Upper lobe of left lung (tissue), 6 donors: ENCODE measurements around the gene BRIP1. TPM values are rescaled to one million over a fixed set of nuclear protein-coding genes. Genes with fewer than 3 reads are reported as not detected.
"Not testable (repeated sequence)": the region's sequence is repeated elsewhere in the genome, so short reads cannot be mapped to it uniquely, and the experiment has no call there.

Source experiments
- ATAC-seq, 2 donors: fragments of 200-7000 bp; cut with Tn5 transposase; one replicate each; pipeline ENCODE4 v1.9.1; 2022; ENCODE audit warnings: mild to moderate bottlenecking in 2 of 2, moderate library complexity in 2 of 2; ENCODE audit not compliant: low FRiP score in 2 of 2
- DNase-seq, 2 donors: peaks; one replicate each; pipeline ENCODE4 v3.0.0-alpha.2; 2019 to 2020
- H3K27ac ChIP-seq, 4 donors: fragments of 200-600 bp; sonication (generic); one replicate each; pipeline ENCODE4 v1.5.1; 2016 to 2019
- H3K27me3 ChIP-seq, 4 donors: fragments of 200-600 bp; sonication (generic); one replicate each; pipeline ENCODE4 v1.5.1; 2017 to 2019
- H3K36me3 ChIP-seq, 4 donors: fragments of 200-600 bp; sonication (generic); one replicate each; pipeline ENCODE4 v1.5.1; 2016 to 2019
- H3K4me1 ChIP-seq, 4 donors: fragments of 200-600 bp; sonication (generic); one replicate each; pipeline ENCODE4 v1.5.1; 2018 to 2019
- H3K4me3 ChIP-seq, 4 donors: fragments of 200-600 bp; sonication (generic); one replicate each; pipeline ENCODE4 v1.5.1; 2017 to 2019; ENCODE audit warnings: mild to moderate bottlenecking in 2 of 4, moderate library complexity in 1 of 4
- H3K9me3 ChIP-seq, 4 donors: fragments of 200-600 bp; sonication (generic); one replicate each; pipeline ENCODE4 v1.5.1; 2018 to 2019
- EP300 ChIP-seq, 4 donors: sonication (generic); formaldehyde crosslinking; IDR thresholded peaks; one replicate each; pipeline ENCODE4 v1.5.1; 2017; ENCODE audit warnings: antibody characterized with exemption in 4 of 4, control low read depth in 2 of 4
- POLR2A ChIP-seq, 4 donors: fragments of 450-650 bp; IDR thresholded peaks; one replicate each; pipeline ENCODE4 v1.5.1; 2016 to 2017; ENCODE audit warnings: antibody characterized with exemption in 4 of 4, mild to moderate bottlenecking in 2 of 4
- POLR2AphosphoS5 ChIP-seq, 2 donors: sonication (generic); formaldehyde crosslinking; IDR thresholded peaks; one replicate each; pipeline ENCODE4 v1.5.1; 2017; ENCODE audit warnings: antibody characterized with exemption in 2 of 2
- WGBS, 2 donors: methylation state at CpG; one replicate each; pipeline ENCODE4 v1.1.5; 2017 to 2018; 5-methylcytosine and 5-hydroxymethylcytosine counted together
- total RNA-seq, 6 donors: library from RNA; depleted of rRNA in 4 of 6; stranded (reverse); fragments of >200 nt in 4 of 6; gene quantifications; one replicate each; pipeline versions ENCODE4 v1.1.0 to v1.2.1, GENCODE V29; 2016 to 2021
- TF ChIP-seq, protein P1 (sequence below), 6 experiments: fragments of 450-650 bp in 4 of 6; fragments of 200-600 bp in 2 of 6; sonication (generic) in 2 of 6; IDR thresholded peaks; one replicate each; pipeline ENCODE4 v1.5.1; 2016 to 2019; ENCODE audit warnings: antibody characterized with exemption in 6 of 6
- donor health status: DM: no; HTN: no; CAD: no; lungs with moderate emphysema.
- donor health status: DM: no; HTN: yes; CAD: no; lungs with severe emphysema.

BRIP1 gene
- total RNA-seq, 6 donors from 2014 or later: 0.55 to 2.5 (median 0.85) TPM

DNA sequence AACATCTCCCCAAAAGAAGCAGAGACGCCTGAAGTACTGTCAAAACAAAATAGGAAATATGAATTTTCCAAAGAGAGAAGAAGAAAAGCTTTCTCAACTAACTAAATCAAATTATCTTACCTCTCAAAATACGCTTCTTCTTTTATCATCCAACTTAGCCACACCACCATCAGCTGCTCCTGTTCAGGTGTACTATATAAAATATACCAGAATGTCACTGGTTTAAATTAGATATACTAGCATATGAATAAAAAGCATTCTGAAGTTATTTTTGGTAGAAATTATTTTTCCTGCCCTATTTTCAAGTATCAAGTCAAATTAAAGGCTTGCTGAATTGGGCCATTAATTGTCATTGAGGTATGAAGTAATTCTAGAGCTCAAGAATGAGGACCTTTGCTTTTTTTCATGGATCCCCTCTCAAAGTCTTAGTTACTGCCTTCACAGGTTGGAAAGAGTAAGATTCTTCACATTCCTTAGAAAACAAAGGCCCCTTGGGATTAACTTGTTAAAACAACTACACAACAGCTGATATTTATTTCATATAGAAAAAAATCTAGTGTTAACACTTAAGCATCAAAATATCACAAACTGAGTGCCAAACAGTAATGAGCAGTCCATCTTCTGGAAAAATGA lies 34.3 kb upstream of the BRIP1 start:
- peaks cover 3 to 56% (median 20%) of the 10 kb centered on the region in 4 donors for H3K36me3 ChIP-seq
- H3K27me3 ChIP-seq: no peaks in the 10 kb centered on the region
- no peaks in the 10 kb centered on the region for H3K9me3 ChIP-seq
- no peak overlapping the region for H3K4me3 ChIP-seq
- ATAC-seq (no peak), DNase-seq (no peak)
- no peaks in the 10 kb centered on the region for H3K4me1 ChIP-seq
- H3K27ac ChIP-seq: no peak overlapping the region
- TF ChIP-seq POLR2AphosphoS5 (IDR thresholded peaks at IDR 0.05) (no peak), POLR2A (IDR thresholded peaks at IDR 0.05) (no peak), EP300 (IDR thresholded peaks at IDR 0.05) (no peak)
- TF ChIP-seq, protein P1, sequence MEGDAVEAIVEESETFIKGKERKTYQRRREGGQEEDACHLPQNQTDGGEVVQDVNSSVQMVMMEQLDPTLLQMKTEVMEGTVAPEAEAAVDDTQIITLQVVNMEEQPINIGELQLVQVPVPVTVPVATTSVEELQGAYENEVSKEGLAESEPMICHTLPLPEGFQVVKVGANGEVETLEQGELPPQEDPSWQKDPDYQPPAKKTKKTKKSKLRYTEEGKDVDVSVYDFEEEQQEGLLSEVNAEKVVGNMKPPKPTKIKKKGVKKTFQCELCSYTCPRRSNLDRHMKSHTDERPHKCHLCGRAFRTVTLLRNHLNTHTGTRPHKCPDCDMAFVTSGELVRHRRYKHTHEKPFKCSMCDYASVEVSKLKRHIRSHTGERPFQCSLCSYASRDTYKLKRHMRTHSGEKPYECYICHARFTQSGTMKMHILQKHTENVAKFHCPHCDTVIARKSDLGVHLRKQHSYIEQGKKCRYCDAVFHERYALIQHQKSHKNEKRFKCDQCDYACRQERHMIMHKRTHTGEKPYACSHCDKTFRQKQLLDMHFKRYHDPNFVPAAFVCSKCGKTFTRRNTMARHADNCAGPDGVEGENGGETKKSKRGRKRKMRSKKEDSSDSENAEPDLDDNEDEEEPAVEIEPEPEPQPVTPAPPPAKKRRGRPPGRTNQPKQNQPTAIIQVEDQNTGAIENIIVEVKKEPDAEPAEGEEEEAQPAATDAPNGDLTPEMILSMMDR (IDR thresholded peaks at IDR 0.05): no peak
- WGBS, 2 donors: 98% methylated on average over 2 of the region's 2 CpGs

GRCh38 chr17:61895391-61895790 lies 32.1 kb upstream of the BRIP1 start:
- ATAC-seq: no peak
- no peak overlapping the region for H3K27ac ChIP-seq
- no peaks in the 10 kb centered on the region for H3K4me1 ChIP-seq
- no peaks in the 10 kb centered on the region for H3K27me3 ChIP-seq
- TF ChIP-seq, protein P1 (IDR thresholded peaks at IDR 0.05): no peak
- TF ChIP-seq EP300 (IDR thresholded peaks at IDR 0.05) (no peak), POLR2A (IDR thresholded peaks at IDR 0.05) (no peak), POLR2AphosphoS5 (IDR thresholded peaks at IDR 0.05) (no peak)
- no peak overlapping the region for H3K4me3 ChIP-seq
- H3K9me3 ChIP-seq: no peaks in the 10 kb centered on the region
- DNase-seq: no peak
- peaks cover 3 to 64% (median 19%) of the 10 kb centered on the region in 4 donors for H3K36me3 ChIP-seq
- 37 to 53% methylated on average over 2 of the region's 2 CpGs for WGBS, 2 donors

DNA sequence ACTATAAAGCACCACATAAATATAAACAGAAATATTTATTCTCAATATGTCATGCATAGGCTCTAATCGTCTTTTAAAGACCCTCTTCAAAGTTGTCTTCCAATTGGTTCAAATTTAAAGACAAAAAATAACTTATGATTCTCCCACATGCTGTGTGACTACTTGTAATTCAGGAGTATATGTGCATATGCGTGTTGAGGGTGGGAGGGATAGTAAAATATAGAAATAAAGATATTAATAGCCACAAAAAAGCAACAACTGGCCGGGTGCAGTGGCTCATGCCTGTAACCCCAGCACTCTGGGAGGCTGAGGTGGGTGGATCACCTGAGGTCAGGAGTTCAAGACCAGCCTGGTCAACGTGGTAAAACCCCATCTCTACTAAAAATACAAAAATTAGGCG lies 31.0 kb upstream of the BRIP1 start:
- H3K9me3 ChIP-seq, ATAC-seq, H3K4me3 ChIP-seq, H3K27ac ChIP-seq, DNase-seq, H3K27me3 ChIP-seq, H3K4me1 ChIP-seq: not testable (repeated sequence)
- peaks cover 3 to 64% (median 23%) of the 10 kb centered on the region in 4 donors for H3K36me3 ChIP-seq
- WGBS, 2 donors: 87 to 92% methylated on average over 5 of the region's 5 CpGs

GRCh38 chr17:61887733-61888132 lies 24.4 kb upstream of the BRIP1 start:
- peaks cover 0 to 84% (median 22%) of the 10 kb centered on the region in 4 donors for H3K36me3 ChIP-seq
- not testable (repeated sequence) for H3K4me3 ChIP-seq

DNA sequence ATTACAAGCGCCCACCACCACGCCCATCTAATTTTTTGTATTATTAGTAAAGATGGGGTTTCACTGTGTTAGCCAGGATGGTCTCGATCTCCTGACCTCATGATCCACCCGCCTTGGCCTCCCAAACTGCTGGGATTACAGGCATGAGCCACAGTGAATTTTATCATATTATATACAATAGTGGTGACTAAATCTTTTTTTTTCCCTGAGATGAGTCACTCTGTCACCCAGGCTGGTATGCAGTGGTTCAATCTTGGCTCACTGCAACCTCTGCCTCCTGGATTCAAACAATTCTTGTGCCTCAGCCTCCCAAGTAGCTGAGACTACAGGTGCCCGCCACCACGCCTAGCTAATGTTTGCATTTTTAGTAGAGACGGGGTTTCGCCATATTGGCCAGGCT lies 22.5 kb upstream of the BRIP1 start:
- WGBS, 2 donors: 93 to 98% methylated on average over 6 to 8 of the region's 8 CpGs
- not testable (repeated sequence) for DNase-seq, ATAC-seq, H3K27ac ChIP-seq, H3K27me3 ChIP-seq, H3K4me3 ChIP-seq, H3K9me3 ChIP-seq, H3K4me1 ChIP-seq
- H3K36me3 ChIP-seq: peaks cover 0 to 84% (median 25%) of the 10 kb centered on the region in 4 donors

More at GRCh38 chr17:61887733-61888132, 24.4 kb upstream of the BRIP1 start:
- not testable (repeated sequence) for H3K4me1 ChIP-seq, H3K27me3 ChIP-seq, DNase-seq, ATAC-seq, H3K9me3 ChIP-seq, H3K27ac ChIP-seq
- WGBS, 2 donors: 93 to 96% methylated on average over 6 of the region's 6 CpGs

DNA sequence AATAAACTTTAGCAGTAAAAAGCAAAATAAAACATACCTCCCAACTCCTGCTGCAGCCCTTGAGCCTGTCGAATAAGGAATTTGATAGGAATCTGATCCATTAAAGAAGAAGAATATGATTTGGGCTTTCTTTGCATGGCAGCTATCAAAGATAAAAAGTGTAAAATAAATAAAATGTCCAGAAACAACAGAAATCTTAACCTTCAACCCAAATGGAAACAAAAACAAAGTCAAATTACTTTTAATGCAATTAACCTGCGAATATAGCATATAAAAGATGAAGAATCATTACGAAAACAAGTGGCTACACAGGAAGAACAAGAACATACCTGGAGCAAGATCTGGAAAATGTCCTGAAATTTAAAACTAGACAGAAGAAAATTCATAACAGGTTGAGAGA lies 21.5 kb upstream of the BRIP1 start:
- 92 to 95% methylated on average over 3 of the region's 3 CpGs for WGBS, 2 donors
- H3K4me1 ChIP-seq: no peaks in the 10 kb centered on the region
- no peak for TF ChIP-seq POLR2A (IDR thresholded peaks at IDR 0.05)
- TF ChIP-seq, protein P1 (IDR thresholded peaks at IDR 0.05): no peak
- DNase-seq (no peak), ATAC-seq (no peak)
- H3K27ac ChIP-seq: no peak overlapping the region
- no peaks in the 10 kb centered on the region for H3K9me3 ChIP-seq
- no peak overlapping the region for H3K4me3 ChIP-seq
- no peaks in the 10 kb centered on the region for H3K27me3 ChIP-seq
- H3K36me3 ChIP-seq: peaks cover 0 to 84% (median 23%) of the 10 kb centered on the region in 4 donors
